ENCODE data around the gene SPTLC3. TPM values are rescaled to one million over a fixed set of nuclear protein-coding genes. Genes with fewer than 3 reads are reported as not detected.

The SPTLC3 gene
- total RNA-seq, 1 donor, result under 0.01 TPM

- DNase-seq (ENCODE audit: low read depth), result no peak
- H3K4me3 ChIP-seq (ENCODE audit: low read depth, low read length), result no peak overlapping the region
- TF ChIP-seq, protein P1, sequence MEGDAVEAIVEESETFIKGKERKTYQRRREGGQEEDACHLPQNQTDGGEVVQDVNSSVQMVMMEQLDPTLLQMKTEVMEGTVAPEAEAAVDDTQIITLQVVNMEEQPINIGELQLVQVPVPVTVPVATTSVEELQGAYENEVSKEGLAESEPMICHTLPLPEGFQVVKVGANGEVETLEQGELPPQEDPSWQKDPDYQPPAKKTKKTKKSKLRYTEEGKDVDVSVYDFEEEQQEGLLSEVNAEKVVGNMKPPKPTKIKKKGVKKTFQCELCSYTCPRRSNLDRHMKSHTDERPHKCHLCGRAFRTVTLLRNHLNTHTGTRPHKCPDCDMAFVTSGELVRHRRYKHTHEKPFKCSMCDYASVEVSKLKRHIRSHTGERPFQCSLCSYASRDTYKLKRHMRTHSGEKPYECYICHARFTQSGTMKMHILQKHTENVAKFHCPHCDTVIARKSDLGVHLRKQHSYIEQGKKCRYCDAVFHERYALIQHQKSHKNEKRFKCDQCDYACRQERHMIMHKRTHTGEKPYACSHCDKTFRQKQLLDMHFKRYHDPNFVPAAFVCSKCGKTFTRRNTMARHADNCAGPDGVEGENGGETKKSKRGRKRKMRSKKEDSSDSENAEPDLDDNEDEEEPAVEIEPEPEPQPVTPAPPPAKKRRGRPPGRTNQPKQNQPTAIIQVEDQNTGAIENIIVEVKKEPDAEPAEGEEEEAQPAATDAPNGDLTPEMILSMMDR (IDR thresholded peaks at IDR 0.05; ENCODE audit: insufficient read depth, low read depth, low read length), result no peak
These were observed 50.1 kb downstream of the SPTLC3 start for GRCh38 chr20:13058666-13059389.

- TF ChIP-seq, protein P1 (IDR thresholded peaks at IDR 0.05; ENCODE audit: insufficient read depth, low read depth, low read length), result no peak
- no peak overlapping the region for H3K4me3 ChIP-seq (ENCODE audit: low read depth, low read length)
These were observed 50.8 kb downstream of the SPTLC3 start for GRCh38 chr20:13059398-13060136.

DNA sequence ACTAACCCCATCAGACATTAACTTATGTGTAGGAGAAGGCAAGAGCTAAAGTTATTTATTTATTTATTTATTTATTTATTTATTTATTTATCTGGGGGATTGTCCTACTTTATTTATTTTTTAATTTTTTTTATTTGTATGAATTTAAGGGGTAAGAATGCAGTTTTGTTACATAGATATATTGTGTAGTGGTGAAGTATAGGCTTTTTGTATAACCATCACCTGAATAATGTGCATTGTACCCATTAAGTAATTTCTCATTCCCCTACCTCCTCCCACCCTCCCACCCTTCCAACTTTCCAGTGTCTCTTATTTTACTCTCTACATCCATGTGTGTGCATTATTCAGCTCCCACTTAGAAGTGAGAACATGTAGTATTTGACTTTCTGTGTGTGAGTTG is 51.6 kb downstream of the SPTLC3 start:
- TF ChIP-seq, protein P1 (IDR thresholded peaks at IDR 0.05; ENCODE audit: insufficient read depth, low read depth, low read length), result no peak
- H3K4me3 ChIP-seq (ENCODE audit: low read depth, low read length), result no peak overlapping the region
- no peak for DNase-seq (ENCODE audit: low read depth)

More at GRCh38 chr20:13059398-13060136, 50.8 kb downstream of the SPTLC3 start:
- no peak for DNase-seq (ENCODE audit: low read depth)

- H3K4me3 ChIP-seq (ENCODE audit: low read depth, low read length), result no peak overlapping the region
- TF ChIP-seq, protein P1 (IDR thresholded peaks at IDR 0.05; ENCODE audit: insufficient read depth, low read depth, low read length), result no peak
- no peak for DNase-seq (ENCODE audit: low read depth)
These were observed 52.6 kb downstream of the SPTLC3 start for GRCh38 chr20:13061381-13061780.

DNA sequence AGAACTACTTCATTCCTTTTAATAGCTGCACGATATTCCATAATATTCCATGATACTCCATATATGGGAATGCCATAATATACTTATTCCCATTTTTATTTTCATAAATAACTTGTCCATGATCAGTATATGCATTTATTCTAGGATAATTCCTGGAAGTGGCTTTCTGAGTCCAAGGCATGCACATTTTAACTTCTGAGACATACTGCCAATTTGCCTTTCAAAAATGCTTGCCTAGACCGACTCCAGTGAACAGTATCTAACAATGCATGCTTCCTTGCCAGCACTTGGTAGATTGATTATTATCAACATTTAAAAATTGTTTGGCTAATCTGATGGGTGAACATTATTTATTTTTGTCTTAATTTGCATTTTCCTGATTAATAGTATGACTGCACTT is 54.0 kb downstream of the SPTLC3 start:
- TF ChIP-seq, protein P1 (IDR thresholded peaks at IDR 0.05; ENCODE audit: insufficient read depth, low read depth, low read length), result no peak
- no peak for DNase-seq (ENCODE audit: low read depth)
- H3K4me3 ChIP-seq (ENCODE audit: low read depth, low read length), result no peak overlapping the region

DNA sequence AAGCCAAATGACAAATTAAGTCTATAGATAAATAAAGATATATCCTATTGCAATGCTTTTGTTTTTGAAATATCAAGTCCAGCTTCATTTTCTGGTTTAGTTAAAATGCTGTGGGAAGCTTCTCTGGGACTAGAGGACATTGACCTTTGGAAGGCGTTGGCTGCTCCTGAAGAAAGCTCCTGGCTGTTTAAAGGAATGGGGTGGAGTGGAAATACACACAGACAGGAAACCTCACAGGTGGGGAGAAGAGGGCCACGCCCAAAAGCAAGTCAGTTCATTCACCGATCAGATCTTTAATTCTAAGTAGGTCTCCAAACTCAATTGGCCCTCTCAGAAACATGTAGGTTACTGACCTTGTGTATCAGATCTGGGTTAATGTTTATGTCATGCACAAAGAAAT is 59.6 kb downstream of the SPTLC3 start:
- TF ChIP-seq, protein P1 (IDR thresholded peaks at IDR 0.05; ENCODE audit: insufficient read depth, low read depth, low read length), result no peak
- no peak for DNase-seq (ENCODE audit: low read depth)

More for the DNA sequence above, 59.6 kb downstream of the SPTLC3 start:
- no peak overlapping the region for H3K4me3 ChIP-seq (ENCODE audit: low read depth, low read length)

Measured in fibroblast of villous mesenchyme (primary cell).